PC-9 (cell line): ENCODE results near the gene DNM3. TPM values are rescaled to one million over a fixed set of nuclear protein-coding genes. Genes with fewer than 3 reads are reported as not detected.

ENCODE experiments used
- BruUV-seq: library from RNA; stranded (reverse); fragments of 400-500 nt; replicated peaks from 2 replicates; lab custom pipeline; 2021; lab: Mats Ljungman, UMichigan
- CTCF ChIA-PET: fragments of 300-600 bp; sonication (Branson Sonifier 250); formaldehyde crosslinking; loops from one replicate; lab custom pipeline; 2022; ENCODE audit warnings: antibody characterized with exemption; lab: Charles Lee
- POLR2A ChIA-PET: fragments of 300-600 bp; sonication (Branson Sonifier 250); formaldehyde crosslinking; loops from one replicate; lab custom pipeline; 2022; ENCODE audit warnings: antibody characterized with exemption; ENCODE audit not compliant: unreplicated experiment; lab: Charles Lee
- DNase-seq, 2 experiments: peaks; one replicate each; pipeline versions ENCODE4 v3.0.0 to v3.0.0-alpha.2; 2015 to 2022; ENCODE audit warnings: mixed read lengths in 1 of 2
- H2AFZ ChIP-seq: fragments of 200-600 bp; sonication (generic); 2 replicates; pipeline ENCODE4 v1.8.1; 2017; ENCODE audit warnings: antibody characterized with exemption
- H3F3A ChIP-seq: fragments of 200-600 bp; sonication (generic); 2 replicates; pipeline ENCODE4 v1.8.1; 2017; ENCODE audit warnings: antibody characterized with exemption, mild to moderate bottlenecking, low read depth; ENCODE audit not compliant: insufficient read depth
- H3K27ac ChIP-seq: fragments of 200-600 bp; sonication (generic); 2 replicates; pipeline ENCODE4 v1.6.1; 2016; ENCODE audit warnings: mixed run types
- H3K27me3 ChIP-seq: fragments of 200-600 bp; sonication (generic); 2 replicates; pipeline ENCODE4 v1.6.1; 2016; ENCODE audit warnings: low read depth, mixed run types; ENCODE audit not compliant: insufficient read depth
- H3K36me3 ChIP-seq: fragments of 200-600 bp; sonication (generic); 2 replicates; pipeline ENCODE4 v1.6.1; 2016; ENCODE audit warnings: low read depth, mixed run types
- H3K4me1 ChIP-seq: fragments of 200-600 bp; sonication (generic); replicated peaks from 2 replicates; pipeline ENCODE4 v1.6.1; 2016; ENCODE audit warnings: mixed run types; ENCODE audit not compliant: insufficient read depth
- H3K4me2 ChIP-seq: fragments of 200-600 bp; sonication (generic); 2 replicates; pipeline ENCODE4 v1.6.1; 2017; ENCODE audit warnings: mixed run types
- H3K4me3 ChIP-seq: fragments of 200-600 bp; sonication (generic); 2 replicates; pipeline ENCODE4 v1.6.1; 2016; ENCODE audit warnings: mixed run types
- H3K79me2 ChIP-seq: fragments of 200-600 bp; sonication (generic); 2 replicates; pipeline ENCODE4 v1.6.1; 2017; ENCODE audit warnings: low read depth, mixed run types
- H3K9me2 ChIP-seq: fragments of 200-600 bp; sonication (generic); 2 replicates; pipeline ENCODE4 v1.8.1; 2017; ENCODE audit warnings: mild to moderate bottlenecking; ENCODE audit not compliant: insufficient read depth
- H3K9me3 ChIP-seq: fragments of 200-600 bp; sonication (generic); 2 replicates; pipeline ENCODE4 v1.8.1; 2016; ENCODE audit warnings: low read depth; ENCODE audit not compliant: insufficient read depth
- H4K20me1 ChIP-seq: fragments of 200-600 bp; sonication (generic); 2 replicates; pipeline ENCODE4 v1.8.1; 2017; ENCODE audit not compliant: insufficient read depth
- CTCF ChIP-seq: fragments of 200-600 bp; sonication (generic); conservative IDR thresholded peaks from 2 replicates; pipeline ENCODE4 v1.6.1; 2017; ENCODE audit warnings: mixed run types, antibody characterized with exemption, mild to moderate bottlenecking, moderate library complexity
- EZH2 ChIP-seq: fragments of 200-600 bp; sonication (generic); IDR thresholded peaks from 2 replicates; pipeline ENCODE4 v1.8.0; 2017; ENCODE audit warnings: antibody characterized with exemption, low read depth
- intact Hi-C: fragments of 100-400 bp; cut with micrococcal nuclease; formaldehyde crosslinking; loops from one replicate; pipeline ENCODE4 v1.10.0; 2022; ENCODE audit not compliant: unreplicated experiment
- total RNA-seq: library from RNA; stranded (reverse); gene quantifications from 2 replicates; pipeline ENCODE4 v1.2.3, GENCODE V29; 2021

Gene DNM3
- total RNA-seq, 1 experiment from 2014 or later = 1.7 TPM

GRCh38 chr1:172276120-172276818 is 435.0 kb downstream of the DNM3 start:
- Histone ChIP-seq H3K9me2 (no peaks in the 10 kb centered on the region), H3K79me2 (no peaks in the 10 kb centered on the region), H2AFZ (no peak overlapping the region), H3K9me3 (no peaks in the 10 kb centered on the region), H3K36me3 (no peaks in the 10 kb centered on the region), H3K4me3 (no peak overlapping the region), H3K27ac (no peak overlapping the region), H3K4me1 (peaks cover 8% of the 10 kb centered on the region; the same call in 1 of the 2 replicates), H3F3A (no peaks in the 10 kb centered on the region), H3K4me2 (no peak overlapping the region), H4K20me1 (no peaks in the 10 kb centered on the region), H3K27me3 (no peaks in the 10 kb centered on the region)
- DNase-seq = no peak
- ChIA-PET POLR2A (no interaction called here), CTCF (no interaction called here)
- intact Hi-C loops = no loop called here
- no TSS peak for BruUV-seq
- TF ChIP-seq EZH2 = no peak
- no peak for TF ChIP-seq CTCF

- H3F3A ChIP-seq = no peaks in the 10 kb centered on the region
- no peaks in the 10 kb centered on the region for H4K20me1 ChIP-seq
- ChIA-PET POLR2A (no interaction called here), CTCF (no interaction called here)
- TF ChIP-seq EZH2 (no peak), CTCF (no peak)
- BruUV-seq = no TSS peak
- no peak for DNase-seq
- intact Hi-C loops = no loop called here
- no peaks in the 10 kb centered on the region for H3K36me3 ChIP-seq
- no peak overlapping the region for H3K4me3 ChIP-seq
- no peak overlapping the region for H3K4me2 ChIP-seq
- H3K9me2 ChIP-seq = no peaks in the 10 kb centered on the region
- peaks cover 8% of the 10 kb centered on the region; the same call in 1 of the 2 replicates for H3K4me1 ChIP-seq
- no peak overlapping the region for H3K27ac ChIP-seq
- H3K27me3 ChIP-seq = no peaks in the 10 kb centered on the region
- H2AFZ ChIP-seq = no peak overlapping the region
- H3K9me3 ChIP-seq = no peaks in the 10 kb centered on the region
- H3K79me2 ChIP-seq = no peaks in the 10 kb centered on the region
These were observed 436.0 kb downstream of the DNM3 start for GRCh38 chr1:172277275-172277674.

- Histone ChIP-seq H3K4me2 (no peak overlapping the region), H3K4me3 (no peak overlapping the region), H3K36me3 (no peaks in the 10 kb centered on the region), H3K27ac (no peak overlapping the region), H4K20me1 (no peaks in the 10 kb centered on the region), H3K4me1 (peaks cover 8% of the 10 kb centered on the region; the same call in 1 of the 2 replicates), H3K27me3 (no peaks in the 10 kb centered on the region), H3K79me2 (no peaks in the 10 kb centered on the region), H3K9me2 (no peaks in the 10 kb centered on the region), H3F3A (no peaks in the 10 kb centered on the region), H3K9me3 (no peaks in the 10 kb centered on the region), H2AFZ (no peak overlapping the region)
- CTCF ChIA-PET = no interaction called here
- no peak for TF ChIP-seq CTCF
- TF ChIP-seq EZH2 = no peak
- no peak for DNase-seq
- intact Hi-C loops = no loop called here
- POLR2A ChIA-PET = interaction anchor here (0.6 kb wide), 2 partner anchors 23 to 129 kb away, joined by 4 to 5 read pairs; no protein-coding TSS in a partner anchor
- BruUV-seq = no TSS peak
These were observed 436.7 kb downstream of the DNM3 start for GRCh38 chr1:172277989-172278388.
